DOHH2 (cell line): Measurements from ENCODE around the gene MECP2.

Experiments
- H3F3A ChIP-seq: fragments of 200-600 bp; sonication (generic), shearing (Covaris generic); 2 replicates; pipeline ENCODE4 v1.6.0; 2016; ENCODE audit warnings: antibody characterized with exemption, mild to moderate bottlenecking; ENCODE audit not compliant: control insufficient read depth, insufficient read depth
- H3K27ac ChIP-seq: fragments of 200-600 bp; sonication (generic); 2 replicates; pipeline ENCODE4 v1.5.1; 2014; ENCODE audit warnings: low read depth, mild to moderate bottlenecking, low read length, moderate library complexity
- H3K27me3 ChIP-seq: fragments of 200-600 bp; sonication (generic); 2 replicates; pipeline ENCODE4 v1.6.1; 2014; ENCODE audit warnings: mild to moderate bottlenecking, low read length, mixed read lengths; ENCODE audit not compliant: control insufficient read depth
- H3K36me3 ChIP-seq: fragments of 200-600 bp; sonication (generic); 2 replicates; pipeline ENCODE4 v1.6.1; 2014; ENCODE audit warnings: mild to moderate bottlenecking, low read length, moderate library complexity, mixed read lengths; ENCODE audit not compliant: control insufficient read depth
- H3K4me1 ChIP-seq: fragments of 200-600 bp; sonication (generic); 2 replicates; pipeline ENCODE4 v1.6.1; 2014; ENCODE audit warnings: mild to moderate bottlenecking, low read length, mixed read lengths; ENCODE audit not compliant: control insufficient read depth
- H3K4me2 ChIP-seq: fragments of 200-600 bp; sonication (generic); 2 replicates; pipeline ENCODE4 v1.6.0; 2014; ENCODE audit warnings: mild to moderate bottlenecking, low read length, moderate library complexity
- H3K4me3 ChIP-seq: fragments of 200-600 bp; sonication (generic); 2 replicates; pipeline ENCODE4 v1.5.1; 2014; ENCODE audit warnings: mild to moderate bottlenecking, low read length, mixed read lengths
- H3K79me2 ChIP-seq: fragments of 200-600 bp; sonication (generic); 2 replicates; pipeline ENCODE4 v1.6.1; 2014; ENCODE audit warnings: mild to moderate bottlenecking, low read length, mixed read lengths; ENCODE audit not compliant: control insufficient read depth
- H3K9me2 ChIP-seq: fragments of 200-600 bp; sonication (generic); replicated peaks from 2 replicates; pipeline ENCODE4 v1.6.1; 2014; ENCODE audit warnings: mild to moderate bottlenecking, low read length, mixed read lengths; ENCODE audit not compliant: control insufficient read depth
- H3K9me3 ChIP-seq: fragments of 200-600 bp; sonication (generic); 2 replicates; pipeline ENCODE4 v1.6.1; 2014; ENCODE audit warnings: antibody characterized with exemption, low read length, mixed read lengths; ENCODE audit not compliant: control insufficient read depth, insufficient read depth
- H4K20me1 ChIP-seq: fragments of 200-600 bp; sonication (generic); 2 replicates; pipeline ENCODE4 v1.6.0; 2014; ENCODE audit warnings: low read depth, mild to moderate bottlenecking, antibody characterized with exemption, low read length, moderate library complexity; ENCODE audit not compliant: control insufficient read depth, insufficient read depth
- CTCF ChIP-seq: fragments of 200-600 bp; sonication (generic); IDR thresholded peaks from one replicate; pipeline ENCODE4 v1.5.1; 2014; ENCODE audit warnings: antibody characterized with exemption, mild to moderate bottlenecking, low read depth, low read length; ENCODE audit not compliant: poor library complexity, severe bottlenecking
- EZH2phosphoT487 ChIP-seq: fragments of 200-600 bp; sonication (generic); IDR thresholded peaks from 2 replicates; pipeline ENCODE4 v1.6.1; 2017; ENCODE audit warnings: borderline replicate concordance, mild to moderate bottlenecking, antibody characterized with exemption, low read length, moderate library complexity, mixed read lengths

The MECP2 gene

GRCh38 chrX:154063234-154063633 is 34.3 kb downstream of the MECP2 start:
- Histone ChIP-seq H3K9me2 (no peaks in the 10 kb centered on the region), H3K27ac (no peak overlapping the region), H3F3A (no peaks in the 10 kb centered on the region), H3K79me2 (peaks cover 92% of the 10 kb centered on the region), H3K4me2 (no peak overlapping the region), H3K27me3 (no peaks in the 10 kb centered on the region), H3K36me3 (peaks cover 11% of the 10 kb centered on the region), H3K4me3 (no peak overlapping the region), H3K9me3 (no peaks in the 10 kb centered on the region), H3K4me1 (peaks cover 5% of the 10 kb centered on the region), H4K20me1 (no peaks in the 10 kb centered on the region)
- no peak for TF ChIP-seq EZH2phosphoT487
- TF ChIP-seq CTCF = no peak

GRCh38 chrX:154061801-154062200 is 35.7 kb downstream of the MECP2 start:
- H3K27ac ChIP-seq = no peak overlapping the region
- H3K4me2 ChIP-seq = no peak overlapping the region
- no peaks in the 10 kb centered on the region for H3K27me3 ChIP-seq
- no peaks in the 10 kb centered on the region for H3K9me3 ChIP-seq
- no peak for TF ChIP-seq CTCF
- no peak for TF ChIP-seq EZH2phosphoT487
- H3K79me2 ChIP-seq = peaks cover 92% of the 10 kb centered on the region
- H3K36me3 ChIP-seq = peaks cover 20% of the 10 kb centered on the region
- no peaks in the 10 kb centered on the region for H3K9me2 ChIP-seq
- H3F3A ChIP-seq = no peaks in the 10 kb centered on the region
- H3K4me1 ChIP-seq = peaks cover 5% of the 10 kb centered on the region
- H3K4me3 ChIP-seq = no peak overlapping the region
- no peaks in the 10 kb centered on the region for H4K20me1 ChIP-seq

- Histone ChIP-seq H3K27me3 (no peaks in the 10 kb centered on the region), H3K4me1 (peaks cover 4% of the 10 kb centered on the region), H3F3A (no peaks in the 10 kb centered on the region), H4K20me1 (no peaks in the 10 kb centered on the region), H3K9me3 (no peaks in the 10 kb centered on the region), H3K79me2 (peaks cover 82% of the 10 kb centered on the region), H3K4me3 (no peak overlapping the region), H3K27ac (no peak overlapping the region), H3K36me3 (peaks cover 25% of the 10 kb centered on the region), H3K9me2 (no peaks in the 10 kb centered on the region), H3K4me2 (no peak overlapping the region)
- no peak for TF ChIP-seq EZH2phosphoT487
- TF ChIP-seq CTCF = no peak
These were observed 37.7 kb downstream of the MECP2 start for GRCh38 chrX:154059729-154060245.

GRCh38 chrX:154059231-154059630 is 38.3 kb downstream of the MECP2 start:
- Histone ChIP-seq H3K4me3 (no peak overlapping the region), H3K36me3 (peaks cover 25% of the 10 kb centered on the region), H3K27me3 (no peaks in the 10 kb centered on the region), H3F3A (no peaks in the 10 kb centered on the region), H3K4me2 (no peak overlapping the region), H3K79me2 (peaks cover 76% of the 10 kb centered on the region), H3K4me1 (no peaks in the 10 kb centered on the region), H3K9me2 (no peaks in the 10 kb centered on the region), H3K9me3 (no peaks in the 10 kb centered on the region), H4K20me1 (no peaks in the 10 kb centered on the region), H3K27ac (no peak overlapping the region)
- TF ChIP-seq CTCF = no peak
- no peak for TF ChIP-seq EZH2phosphoT487
